Right hindlimb (tissue), 1 donor: Measurements from ENCODE around the gene RGP1.

Experiments
- DNase-seq: peaks from one replicate; pipeline ENCODE4 v3.0.0-alpha.2; 2018

The RGP1 gene

DNA sequence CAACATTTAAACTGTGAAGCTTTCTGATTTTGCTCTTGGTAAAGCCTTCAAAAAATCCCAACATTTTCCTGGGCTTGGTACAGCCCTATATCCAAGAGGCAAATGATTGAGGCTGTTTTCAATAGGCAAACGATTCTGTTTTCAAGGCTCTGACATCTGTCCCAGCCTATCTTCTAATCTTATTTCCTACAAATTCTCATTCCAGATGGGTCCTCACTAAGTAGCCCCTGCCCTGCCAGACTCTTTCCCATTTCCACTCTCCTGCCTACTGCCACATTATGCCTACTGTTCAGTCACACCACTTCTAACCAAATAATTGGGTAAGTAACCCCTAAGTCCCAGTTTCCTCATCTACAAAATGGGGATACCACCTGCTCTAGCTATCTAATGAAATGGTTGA is 3.5 kb upstream of the RGP1 start:
- no peak for DNase-seq

GRCh38 chr9:35746583-35746982 is 2.5 kb upstream of the RGP1 start:
- no peak for DNase-seq

DNA sequence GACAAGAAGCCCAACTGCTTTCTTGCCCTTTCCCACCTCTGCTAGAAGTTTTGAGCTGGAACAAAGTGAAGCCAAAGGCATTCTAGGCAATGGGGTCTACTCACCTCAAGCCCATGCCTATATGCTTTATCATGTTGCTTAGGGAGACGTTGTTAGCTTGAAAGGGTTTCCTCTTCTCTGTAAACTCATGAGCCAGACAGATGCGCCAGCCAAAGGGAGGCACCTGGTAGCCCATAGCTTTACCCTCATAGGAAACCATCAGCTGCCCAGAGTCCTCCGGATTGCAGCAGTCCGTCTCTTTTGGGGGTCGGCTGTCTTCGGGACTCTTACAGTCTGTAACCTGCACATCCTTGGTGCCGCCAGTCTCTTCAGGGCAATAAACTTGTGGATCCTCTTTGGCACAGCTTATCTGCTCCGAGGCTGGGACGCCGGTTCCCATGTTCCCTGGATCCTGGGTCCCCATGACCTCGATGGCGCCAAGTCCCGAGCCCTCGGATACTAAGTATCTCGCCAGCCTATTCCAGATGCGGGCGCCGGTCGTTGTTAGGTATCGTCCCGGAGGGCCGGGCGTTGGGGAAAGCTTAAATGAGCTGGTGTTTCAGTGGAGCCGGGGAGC is 737 bp upstream of the RGP1 start:
- DNase-seq: no peak

- no peak for DNase-seq
Measured at GRCh38 chr9:35749515-35750255, 598 bp downstream of the RGP1 start.

GRCh38 chr9:35750256-35750531 is 1.1 kb downstream of the RGP1 start:
- no peak for DNase-seq

DNA sequence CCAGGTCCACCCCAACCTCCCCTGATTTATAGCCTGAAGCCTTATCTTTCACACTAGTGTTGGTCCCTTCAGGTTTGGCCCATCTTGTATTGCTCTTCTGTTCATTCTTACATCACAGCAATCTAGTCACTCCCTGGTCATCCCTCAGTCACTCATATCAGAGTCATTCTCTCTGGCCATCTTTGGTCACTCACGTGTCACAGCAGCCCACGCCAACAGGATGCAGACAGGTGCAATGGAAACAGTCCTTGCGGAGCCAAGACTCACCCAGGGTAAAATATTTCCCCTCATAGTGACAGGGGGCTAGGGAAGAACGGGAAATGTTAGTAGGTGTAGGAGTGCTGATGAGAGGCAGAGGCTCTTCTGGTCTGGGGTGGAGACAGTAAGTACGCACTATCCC is 4.4 kb downstream of the RGP1 start:
- no peak for DNase-seq

DNA sequence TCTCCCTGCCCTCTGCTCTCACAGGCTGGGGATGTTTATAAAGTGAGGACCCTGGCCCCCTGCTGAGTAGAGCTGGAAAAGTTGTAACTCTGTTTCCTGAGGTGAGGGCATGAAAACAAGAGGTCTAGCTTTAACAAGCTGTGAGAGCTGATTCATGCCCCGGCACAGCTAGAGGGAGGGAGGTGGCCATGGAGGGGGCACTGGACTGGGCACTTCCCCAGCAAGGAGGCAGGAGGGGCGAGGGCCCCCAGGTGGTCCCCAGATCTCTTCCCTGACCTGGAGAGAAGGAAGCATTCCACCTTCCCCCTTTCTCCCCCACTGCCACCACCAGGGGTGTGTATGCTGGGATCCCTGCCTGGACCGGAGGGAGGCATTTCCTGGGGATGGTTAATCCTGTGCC is 5.2 kb downstream of the RGP1 start, which contains the start of gene MSMP:
TSS of gene MSMP (minus strand) at position 13 of the 400 bp plus-strand sequence. CDS start 147 bp downstream, outside the sequence.
- DNase-seq: no peak

- DNase-seq: no peak
Measured at GRCh38 chr9:35755071-35755470, 6.0 kb downstream of the RGP1 start.

DNA sequence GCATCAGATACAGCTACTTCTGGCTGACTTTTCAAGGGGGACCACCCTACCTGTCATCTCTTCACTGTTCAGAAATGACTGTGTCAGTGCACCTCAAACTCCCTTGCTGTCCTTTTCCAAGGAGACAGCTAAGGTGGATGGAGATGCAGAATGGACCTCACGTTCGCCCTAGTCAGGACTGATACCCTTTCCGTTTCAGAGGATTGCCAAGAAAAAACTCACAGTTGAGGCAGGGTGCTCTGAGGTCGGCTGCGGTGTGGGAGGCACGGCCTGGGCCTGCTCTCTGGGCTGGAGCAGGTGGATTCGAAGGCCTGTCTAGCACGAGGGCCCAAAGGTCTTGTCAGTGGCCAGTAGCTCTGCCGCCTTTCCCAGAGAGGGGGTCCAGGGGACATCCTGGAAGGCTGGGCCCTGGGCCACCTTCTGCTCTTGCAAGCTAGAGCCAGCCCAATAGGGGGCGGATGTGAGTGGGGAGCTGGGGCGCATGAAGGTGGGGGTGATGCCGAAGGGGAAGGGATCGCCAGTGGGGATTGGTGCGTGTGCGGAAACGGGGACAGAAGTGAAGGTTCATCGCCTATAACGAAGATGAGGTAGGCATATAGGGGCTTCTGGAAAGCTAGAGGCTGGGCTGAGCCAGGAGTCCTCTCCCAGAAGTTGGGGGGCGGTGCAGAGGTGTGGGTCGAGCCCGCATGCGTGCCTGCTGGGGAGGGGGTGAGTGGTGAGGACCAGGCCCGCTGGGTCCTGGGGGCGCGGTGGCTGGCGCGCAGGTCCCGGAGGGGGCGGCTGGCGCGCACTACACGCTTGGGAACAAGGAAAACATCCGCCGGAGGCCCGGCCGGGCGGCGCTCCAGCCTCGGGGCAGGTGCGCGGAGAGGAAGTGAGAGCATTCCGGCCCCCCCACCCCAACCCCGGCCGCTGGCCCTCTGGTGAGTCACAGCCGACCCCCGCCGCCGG is 7.5 kb downstream of the RGP1 start:
- peak; percentile 57 for DNase-seq

DNA sequence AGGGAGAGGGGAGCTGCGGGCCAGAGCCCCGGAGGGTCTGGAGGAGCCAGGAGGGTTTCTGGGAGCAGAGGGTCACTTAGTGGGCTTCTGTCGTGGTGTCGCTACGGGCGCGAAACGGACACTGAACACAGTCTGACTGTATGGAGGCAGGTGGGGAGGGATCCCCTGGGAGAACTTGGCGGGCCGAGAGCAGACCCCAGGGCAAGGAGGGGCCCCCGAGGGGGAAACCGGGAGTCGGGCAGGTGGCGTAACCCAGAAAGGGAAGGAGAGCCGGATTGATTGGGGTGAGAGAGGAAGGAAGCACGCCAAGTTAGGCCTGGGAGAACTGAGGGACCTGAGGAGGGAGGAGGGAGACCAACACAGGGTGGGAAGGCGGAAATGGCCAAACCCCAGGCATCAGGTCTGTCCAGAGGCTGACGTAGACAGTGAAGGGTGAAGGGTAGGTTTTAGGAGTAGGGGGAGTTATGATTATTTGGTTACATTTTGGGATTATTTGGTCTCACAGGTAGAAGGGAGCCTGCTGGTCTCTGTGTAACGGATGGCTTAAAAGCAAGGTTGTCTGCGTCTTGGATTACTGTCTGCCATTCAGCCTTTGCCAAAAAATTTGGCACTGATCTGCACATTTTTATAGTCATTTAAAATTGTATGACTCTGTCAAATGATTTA is 8.3 kb downstream of the RGP1 start:
- peak; percentile 77 for DNase-seq

DNA sequence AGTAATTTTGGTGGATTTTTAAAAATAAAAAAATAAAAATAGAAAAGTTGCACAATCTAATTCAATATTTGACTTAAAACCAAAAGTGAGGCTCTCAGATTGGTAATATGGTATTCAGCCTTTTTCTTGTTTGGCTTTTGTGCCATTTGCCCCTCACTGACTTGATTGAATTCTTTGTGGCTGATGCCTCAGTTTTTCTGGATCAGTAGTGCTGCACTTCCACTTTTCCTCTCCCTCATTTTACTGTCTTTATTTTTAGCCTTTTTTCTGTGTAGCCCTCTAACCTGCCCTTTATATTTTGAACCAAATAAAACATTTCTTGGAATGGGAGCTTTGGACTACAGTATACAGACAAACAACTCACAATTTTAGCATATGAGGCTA is 8.8 kb downstream of the RGP1 start:
- DNase-seq: no peak

GRCh38 chr9:35758475-35759050 is 9.5 kb downstream of the RGP1 start:
- no peak for DNase-seq

DNA sequence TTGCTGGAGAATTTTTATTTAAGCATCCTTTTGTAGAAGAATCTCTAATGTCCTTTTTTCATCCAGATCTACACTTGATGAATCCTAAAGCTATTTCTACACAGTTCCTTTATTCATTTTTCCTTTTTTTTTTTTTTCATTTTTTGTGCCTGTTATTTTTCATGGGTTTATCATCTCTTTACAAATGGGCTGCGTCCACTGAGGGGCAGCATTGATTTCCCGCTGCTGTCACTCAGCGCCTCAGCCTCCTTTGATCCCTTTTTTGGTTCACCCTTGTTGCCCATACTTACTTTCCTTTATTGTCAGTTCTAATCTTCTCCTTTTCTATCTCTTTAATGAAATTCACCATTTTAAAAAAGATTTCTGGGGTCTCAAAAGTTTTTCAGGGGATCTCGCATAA is 10.7 kb downstream of the RGP1 start:
- DNase-seq: no peak

GRCh38 chr9:35760651-35761050 is 11.6 kb downstream of the RGP1 start:
- peak; percentile 59 for DNase-seq

- no peak for DNase-seq
Measured at GRCh38 chr9:35763181-35763580, 14.1 kb downstream of the RGP1 start.

GRCh38 chr9:35763803-35764202 is 14.7 kb downstream of the RGP1 start:
- no peak for DNase-seq

DNA sequence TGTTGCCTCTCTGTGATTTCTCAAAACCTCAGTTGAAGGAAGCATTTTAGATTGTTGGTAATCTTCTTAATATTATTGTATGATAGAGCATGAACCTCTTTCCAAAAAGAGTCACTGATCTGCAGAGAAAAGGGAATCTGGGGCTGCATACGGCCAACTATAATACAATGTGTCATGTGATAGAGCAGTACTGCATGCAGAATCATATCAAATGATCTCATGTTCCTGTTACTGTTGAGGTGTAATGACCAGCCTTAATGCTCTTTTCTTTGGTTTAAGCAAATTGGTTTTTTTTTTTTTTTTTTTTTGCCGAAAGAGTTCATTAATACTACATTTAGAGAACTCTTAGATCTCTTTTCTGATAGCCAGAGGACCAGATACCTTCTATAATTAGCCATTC is 17.9 kb downstream of the RGP1 start:
- no peak for DNase-seq

GRCh38 chr9:35767458-35767857 is 18.4 kb downstream of the RGP1 start:
- no peak for DNase-seq

DNA sequence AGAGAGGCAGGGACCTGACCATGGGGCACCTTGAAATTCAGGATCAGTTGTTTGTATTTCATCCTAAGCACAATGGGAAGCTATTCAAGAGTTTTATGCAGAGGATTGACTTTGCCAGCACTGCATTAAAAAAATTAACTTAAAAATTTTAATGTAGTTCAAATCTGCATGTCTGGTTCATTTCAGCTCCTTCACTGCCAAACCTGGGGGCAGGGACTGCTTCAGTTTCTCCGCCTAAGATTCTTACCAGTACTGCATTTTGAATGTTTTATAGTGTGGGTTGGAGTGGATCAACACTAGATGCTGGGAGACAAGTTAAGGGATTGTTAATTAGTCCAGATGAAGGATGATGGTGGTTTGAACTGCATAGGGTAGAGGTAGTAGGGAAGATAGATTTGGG is 20.7 kb downstream of the RGP1 start:
- no peak for DNase-seq

DNA sequence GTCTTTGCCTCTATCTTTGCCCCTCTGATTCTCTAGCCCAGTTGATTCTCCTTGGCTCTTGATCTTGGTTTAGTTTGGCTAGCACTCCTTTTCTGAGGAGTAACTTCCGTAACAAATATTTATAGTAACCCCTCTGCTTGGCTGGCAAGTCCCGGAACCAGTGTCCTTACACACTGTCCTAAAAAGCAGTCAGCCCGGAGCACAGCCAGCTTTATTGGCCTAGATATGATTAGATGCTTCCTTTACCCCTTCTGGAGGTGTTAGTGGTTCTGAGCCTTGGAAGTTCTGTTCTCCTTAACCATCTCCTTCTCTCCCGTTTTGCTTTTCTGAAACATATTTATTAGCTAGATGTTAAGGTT is 22.0 kb downstream of the RGP1 start:
- DNase-seq: no peak

- peak; percentile 35 for DNase-seq
Measured at GRCh38 chr9:35771534-35771933, 22.4 kb downstream of the RGP1 start.

- DNase-seq: no peak
Measured at GRCh38 chr9:35771943-35772342, 22.9 kb downstream of the RGP1 start.
